Fibroblast of skin of abdomen (primary cell): ENCODE results near the gene RIN3.
"Not testable (repeated sequence)": the region's sequence is repeated elsewhere in the genome, so short reads cannot be mapped to it uniquely, and the experiment has no call there.

Experiments used
- DNase-seq: peaks from one replicate; pipeline ENCODE4 v3.0.0-alpha.2; 2013

Gene RIN3

DNA sequence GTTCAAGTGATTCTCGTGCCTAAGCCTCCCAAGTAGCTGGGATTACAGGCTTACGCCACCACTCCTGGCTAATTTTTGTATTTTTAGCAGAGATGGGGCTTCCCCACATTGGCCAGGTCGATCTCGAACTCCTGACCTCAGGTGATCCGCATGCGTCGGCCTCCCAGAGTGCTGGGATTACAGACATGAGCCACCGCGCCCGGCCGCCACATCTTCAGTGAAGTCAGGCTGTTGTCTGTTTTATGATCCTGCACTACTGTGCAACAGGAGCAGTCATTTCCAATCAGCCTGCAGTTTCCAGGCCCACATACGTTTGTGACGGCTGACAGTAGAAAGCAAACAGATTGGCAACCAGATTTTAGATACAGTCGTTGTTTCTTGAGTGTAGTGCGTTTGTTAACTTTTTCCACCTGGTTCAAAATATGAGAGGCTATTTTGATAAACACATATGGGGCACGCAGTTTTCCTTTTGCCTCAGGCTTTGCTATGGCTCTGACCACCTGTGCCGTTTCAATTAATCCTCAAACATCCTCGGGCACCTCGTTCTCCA is 160.1 kb downstream of the RIN3 start:
- no peak for DNase-seq

- no peak for DNase-seq
These were observed 161.8 kb downstream of the RIN3 start for GRCh38 chr14:92675421-92675820.

GRCh38 chr14:92675976-92676375 is 162.4 kb downstream of the RIN3 start:
- DNase-seq = no peak

DNA sequence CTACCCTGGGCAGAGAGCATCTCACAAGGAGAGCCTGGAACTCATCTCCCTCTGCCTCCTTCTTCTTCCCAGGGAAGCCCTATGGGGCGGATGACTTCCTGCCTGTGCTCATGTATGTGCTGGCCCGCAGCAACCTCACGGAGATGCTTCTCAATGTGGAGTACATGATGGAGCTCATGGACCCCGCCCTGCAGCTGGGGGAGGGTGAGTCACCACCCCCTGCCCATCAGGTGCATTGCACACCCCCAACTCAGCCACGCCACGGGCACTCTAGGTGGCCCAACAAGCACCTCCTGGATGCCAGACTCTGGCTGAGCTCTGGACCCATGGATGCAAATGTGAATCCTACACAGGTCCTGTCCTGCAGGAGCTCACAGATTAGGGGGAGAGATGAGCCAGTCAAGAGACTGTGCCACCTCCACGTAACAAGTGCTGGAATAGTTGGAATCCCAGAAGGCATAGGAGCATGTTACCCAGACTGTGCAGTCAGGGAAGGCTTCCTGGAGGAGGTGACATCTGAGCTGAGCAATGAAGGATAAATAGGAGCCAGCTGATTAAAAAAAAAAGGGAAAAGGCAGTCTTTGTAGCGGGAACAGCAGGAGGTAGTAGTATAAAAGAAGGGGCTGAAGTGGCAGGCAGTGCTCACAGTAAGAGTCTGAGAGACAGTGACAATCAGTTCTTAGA is 163.0 kb downstream of the RIN3 start:
- DNase-seq = no peak

GRCh38 chr14:92677087-92677668 is 163.6 kb downstream of the RIN3 start:
- DNase-seq = peak; percentile 17

DNA sequence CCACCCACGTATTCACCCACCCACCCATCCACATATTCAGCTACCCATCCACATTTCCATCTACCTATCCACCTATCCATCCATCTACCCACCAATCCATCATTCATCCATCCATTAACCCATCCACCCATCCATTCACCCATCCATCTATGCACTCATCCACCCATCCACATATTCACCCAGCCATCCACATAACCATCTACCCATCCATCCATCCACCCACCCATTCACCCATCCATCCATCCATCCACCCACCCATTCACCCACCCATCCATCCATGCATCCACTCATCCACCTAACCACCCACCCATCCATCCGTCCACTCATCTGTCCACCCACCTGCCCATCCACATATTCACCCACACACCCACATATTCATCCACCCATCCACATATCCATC is 164.4 kb downstream of the RIN3 start:
- no peak for DNase-seq

GRCh38 chr14:92678766-92679165 is 165.2 kb downstream of the RIN3 start:
- no peak for DNase-seq

GRCh38 chr14:92679246-92679645 is 165.7 kb downstream of the RIN3 start:
- DNase-seq = no peak

- not testable (repeated sequence) for DNase-seq
These were observed 166.7 kb downstream of the RIN3 start for GRCh38 chr14:92680330-92680729.

DNA sequence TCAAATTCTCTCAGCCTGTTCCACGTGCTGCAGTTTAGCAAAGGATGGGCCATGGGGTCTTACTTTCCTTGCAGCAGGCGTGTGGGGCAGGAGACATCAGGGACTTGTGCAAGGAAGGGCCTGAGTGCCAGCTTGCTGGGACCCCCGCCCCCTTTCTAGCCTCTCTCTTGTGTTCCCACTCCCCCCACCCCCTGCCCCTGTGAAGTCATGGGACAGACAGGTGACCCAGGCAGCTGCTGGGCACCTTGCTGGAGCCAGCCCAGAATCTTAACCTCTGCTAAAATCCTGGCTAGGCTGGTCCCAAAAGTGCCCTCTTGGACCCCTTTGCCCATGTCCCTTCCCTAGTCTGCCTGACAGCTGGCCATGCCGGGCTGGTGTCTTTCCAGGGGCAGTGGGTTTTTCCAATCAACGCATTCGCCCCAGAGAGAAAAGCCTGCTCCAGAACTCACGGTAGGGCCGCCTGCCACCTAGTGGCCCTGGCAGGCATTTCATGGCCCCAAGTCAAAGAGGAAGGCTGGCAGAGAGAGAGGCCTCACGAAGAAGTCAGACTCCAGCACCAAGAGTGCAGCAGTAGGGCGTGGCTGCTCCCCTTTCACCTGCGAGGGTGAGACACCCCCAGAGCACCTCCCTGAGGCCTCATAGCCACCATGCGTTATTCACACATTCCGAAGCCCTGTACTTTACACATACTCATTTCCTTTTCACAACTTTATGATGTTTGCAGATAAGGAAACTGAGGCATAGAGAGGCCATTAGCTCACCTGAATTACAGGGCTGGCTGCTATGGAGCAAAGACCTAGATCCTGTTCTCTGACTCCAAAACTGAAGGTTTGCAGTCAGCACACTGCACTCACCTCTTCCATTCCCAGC is 167.4 kb downstream of the RIN3 start:
- peak; percentile 73 for DNase-seq

GRCh38 chr14:92683041-92683440 is 169.5 kb downstream of the RIN3 start:
- no peak for DNase-seq

DNA sequence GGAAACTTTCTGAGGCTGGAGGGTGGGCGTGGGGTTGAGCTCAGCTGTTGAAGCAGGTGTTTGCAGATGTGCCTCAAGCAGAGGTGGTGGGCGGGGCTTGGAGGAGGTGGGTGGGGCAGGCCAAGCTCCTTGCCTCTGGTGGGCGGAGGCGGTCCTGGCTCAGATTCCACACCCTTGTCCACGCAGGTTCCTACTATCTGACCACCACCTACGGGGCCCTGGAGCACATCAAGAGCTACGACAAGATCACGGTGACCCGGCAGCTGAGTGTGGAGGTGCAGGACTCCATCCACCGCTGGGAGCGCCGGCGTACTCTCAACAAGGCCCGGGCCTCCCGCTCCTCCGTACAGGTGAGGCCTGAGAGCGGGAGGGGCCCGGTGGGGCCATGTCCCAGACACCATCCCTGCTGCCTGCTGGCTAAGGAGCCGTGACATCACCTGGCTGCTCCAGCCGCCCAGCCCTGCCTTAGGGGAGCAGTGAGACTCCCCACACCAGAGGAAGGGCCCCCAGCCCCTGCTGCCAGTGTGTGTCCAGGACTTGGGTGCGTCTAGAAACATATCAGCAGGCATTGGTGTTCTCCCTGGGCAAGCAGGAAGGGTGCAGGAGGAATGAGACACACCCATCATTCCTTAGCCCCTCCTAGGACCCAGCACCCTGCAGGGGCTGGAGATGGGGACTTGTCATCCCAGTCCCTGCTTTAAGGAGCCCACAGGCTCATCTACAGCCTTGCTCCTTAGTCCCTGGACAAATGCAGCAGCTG is 171.4 kb downstream of the RIN3 start:
- DNase-seq = no peak

- no peak for DNase-seq
These were observed 172.3 kb downstream of the RIN3 start for GRCh38 chr14:92685784-92686355.

GRCh38 chr14:92686411-92686899 is 172.9 kb downstream of the RIN3 start:
- DNase-seq = no peak

GRCh38 chr14:92686900-92687427 is 173.4 kb downstream of the RIN3 start:
- peak; percentile 62 for DNase-seq

- DNase-seq = no peak
These were observed 174.3 kb downstream of the RIN3 start for GRCh38 chr14:92687681-92688433.

DNA sequence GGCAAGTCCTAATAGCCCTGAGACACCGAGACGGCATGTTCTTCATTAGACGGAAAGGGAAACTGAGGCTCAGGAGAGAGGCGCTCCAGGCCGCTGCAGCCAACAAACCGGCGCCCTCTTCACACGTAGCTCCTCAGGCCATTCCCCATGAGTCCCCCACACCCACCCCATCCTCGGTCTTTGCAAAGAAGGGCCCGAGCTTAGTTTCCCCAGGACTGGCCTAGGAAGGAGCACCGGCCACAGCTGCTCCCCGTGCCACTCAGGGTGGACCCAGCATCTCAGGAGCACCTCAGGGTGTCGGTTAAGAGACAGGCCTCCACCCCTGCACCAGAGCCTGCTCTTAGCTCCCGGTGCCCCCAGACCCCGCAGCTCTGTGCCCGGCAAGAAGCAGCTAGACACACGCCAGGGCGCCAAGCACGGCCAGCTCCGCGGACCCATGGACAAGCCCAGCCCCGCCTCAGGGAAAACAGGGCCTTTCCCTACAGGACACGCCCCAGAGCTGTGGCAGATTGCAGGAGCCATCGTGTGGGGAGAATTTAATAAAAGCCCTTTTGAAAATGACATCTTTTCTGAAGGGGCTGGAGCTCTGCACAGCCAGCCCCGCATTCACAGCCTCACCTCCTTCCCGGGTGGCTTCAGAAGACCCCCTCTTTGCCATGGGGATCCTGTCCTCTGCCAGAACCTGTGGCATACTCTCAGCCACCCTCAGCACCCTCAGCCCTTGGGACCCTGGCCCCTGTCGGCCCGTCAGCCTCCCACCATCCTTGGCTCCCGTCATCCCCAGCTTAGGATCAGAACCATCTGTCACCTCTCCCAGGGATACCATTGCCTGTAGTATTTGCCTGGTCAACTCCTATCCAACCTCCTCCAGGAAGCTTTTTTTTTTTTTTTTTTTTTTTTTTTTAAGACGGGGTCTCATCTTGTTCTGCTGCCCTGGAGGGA is 175.1 kb downstream of the RIN3 start:
- DNase-seq = no peak

DNA sequence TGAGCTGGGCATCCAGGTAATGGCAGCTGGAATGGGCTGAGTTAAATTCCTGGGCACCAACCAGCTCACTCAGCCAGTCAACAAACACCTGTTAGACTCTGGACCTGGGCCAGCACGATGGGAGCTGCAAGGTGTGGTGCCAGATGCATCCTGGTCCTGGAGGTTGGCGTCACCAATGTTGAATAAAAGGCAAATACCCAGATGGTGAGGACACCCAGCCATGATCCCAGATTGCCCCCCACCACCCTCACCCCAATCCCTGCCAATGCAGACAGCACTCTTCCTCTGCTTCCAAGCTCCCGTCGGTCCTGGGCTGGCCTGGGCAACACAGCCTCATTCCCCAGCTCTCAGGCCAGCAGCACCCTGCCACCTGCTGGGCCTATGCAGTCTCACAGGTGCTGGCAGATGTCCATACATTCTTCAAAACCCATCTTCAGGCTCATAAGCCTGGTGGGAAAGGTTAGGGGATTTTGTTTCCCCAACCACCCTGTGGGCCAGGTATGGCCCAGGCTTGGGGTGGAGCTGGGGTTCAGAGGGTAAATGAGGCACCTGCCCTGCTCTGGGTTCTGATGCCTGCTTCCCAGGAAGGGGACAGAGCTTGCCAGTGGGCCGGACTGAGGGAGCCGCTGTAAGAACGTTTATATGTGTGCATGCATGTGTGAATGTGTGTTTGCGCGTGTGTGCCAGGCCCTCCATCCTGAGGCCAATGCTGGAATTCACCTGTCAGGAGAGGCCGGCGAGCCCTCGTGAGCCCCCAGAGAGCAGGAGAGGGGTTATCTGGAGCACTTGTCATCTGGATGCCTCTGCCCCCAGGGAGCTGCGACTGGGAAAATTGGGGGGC is 176.8 kb downstream of the RIN3 start:
- peak; percentile 55 for DNase-seq

- DNase-seq = no peak
These were observed 179.2 kb downstream of the RIN3 start for GRCh38 chr14:92692822-92693226.
